K562 (cell line): ENCODE data around the gene MINK1. TPM values are rescaled to one million over a fixed set of nuclear protein-coding genes. Genes with fewer than 3 reads are reported as not detected.

Source experiments
- PHB ChIP-seq: fragments of 250-450 bp; sonication (Bioruptor Pico); IDR thresholded peaks from 2 replicates; pipeline ENCODE4 v1.5.0; 2021
- RBFOX2 ChIP-seq: fragments of 200-400 bp; formaldehyde crosslinking; IDR thresholded peaks from 2 replicates; pipeline ENCODE4 v1.6.1; 2017; ENCODE audit warnings: low read depth, mild to moderate bottlenecking, low read length, moderate library complexity
- SPI1 ChIP-seq: IDR thresholded peaks from 2 replicates; pipeline ENCODE4 v1.6.1; 2011; ENCODE audit warnings: low read depth, low read length, control low read depth, borderline replicate concordance
- TFE3 ChIP-seq: fragments of 450-650 bp; formaldehyde crosslinking; IDR thresholded peaks from 2 replicates; pipeline ENCODE4 v1.4.0; 2020; ENCODE audit warnings: mild to moderate bottlenecking, mixed read lengths
- ZBTB33 ChIP-seq: sonication (generic); formaldehyde crosslinking; IDR thresholded peaks from 2 replicates; pipeline ENCODE4 v1.8.1; 2023; ENCODE audit warnings: mild to moderate bottlenecking, missing genetic modification reagents
- polyA plus RNA-seq, 8 experiments: library from polyadenylated mRNA; depleted of rRNA in 4 of 8; stranded (reverse) in 5 of 8; unstranded in 3 of 8; fragments of >200 nt; fragmentation: Nextera tagmentation in 2 of 8; fragmentation: Illumina TruSeq in 1 of 8; extraction: Ambion mirVana in 2 of 8; extraction: Trizol in 1 of 8; gene quantifications; 2 replicates each; pipeline versions ENCODE4 v1.2.1 to v1.2.3, GENCODE V29; 2011 to 2014; ENCODE audit warnings: inconsistent platforms in 1 of 8, missing spikeins in 1 of 8
- total RNA-seq, 7 experiments: library from RNA; depleted of rRNA in 6 of 7; stranded (reverse); fragments of >200 nt in 6 of 7; fragmentation: Illumina TruSeq in 2 of 7; extraction: Trizol in 2 of 7; gene quantifications; 2 replicates each; pipeline versions ENCODE4 v1.2.1 to v1.2.3, GENCODE V29; 2011 to 2021; ENCODE audit warnings: low replicate concordance in 1 of 7
- TF ChIP-seq, protein P1 (sequence below), 2 experiments: fragments of 450-650 bp in 1 of 2; sonication (generic) in 1 of 2; formaldehyde crosslinking in 1 of 2; IDR thresholded peaks; 2 replicates each; pipeline versions ENCODE4 v1.7.1 to v1.9.0; 2016 to 2022; ENCODE audit warnings: inconsistent platforms in 1 of 2, mild to moderate bottlenecking in 1 of 2, missing genetic modification reagents in 1 of 2

MINK1 gene
- total and polyA plus RNA-seq, 9 of the 15 experiments (the other 6 are each of a cell fraction or from before 2014, with no cell fraction given) = 0.11 to 54.2 (median 14.9) TPM

- TF ChIP-seq TFE3 (CRISPR knock-in tag) = no peak
- no peak for TF ChIP-seq PHB (CRISPR knock-in tag)
- no peak for TF ChIP-seq ZBTB33 (CRISPR knock-in tag)
- TF ChIP-seq, protein P1, sequence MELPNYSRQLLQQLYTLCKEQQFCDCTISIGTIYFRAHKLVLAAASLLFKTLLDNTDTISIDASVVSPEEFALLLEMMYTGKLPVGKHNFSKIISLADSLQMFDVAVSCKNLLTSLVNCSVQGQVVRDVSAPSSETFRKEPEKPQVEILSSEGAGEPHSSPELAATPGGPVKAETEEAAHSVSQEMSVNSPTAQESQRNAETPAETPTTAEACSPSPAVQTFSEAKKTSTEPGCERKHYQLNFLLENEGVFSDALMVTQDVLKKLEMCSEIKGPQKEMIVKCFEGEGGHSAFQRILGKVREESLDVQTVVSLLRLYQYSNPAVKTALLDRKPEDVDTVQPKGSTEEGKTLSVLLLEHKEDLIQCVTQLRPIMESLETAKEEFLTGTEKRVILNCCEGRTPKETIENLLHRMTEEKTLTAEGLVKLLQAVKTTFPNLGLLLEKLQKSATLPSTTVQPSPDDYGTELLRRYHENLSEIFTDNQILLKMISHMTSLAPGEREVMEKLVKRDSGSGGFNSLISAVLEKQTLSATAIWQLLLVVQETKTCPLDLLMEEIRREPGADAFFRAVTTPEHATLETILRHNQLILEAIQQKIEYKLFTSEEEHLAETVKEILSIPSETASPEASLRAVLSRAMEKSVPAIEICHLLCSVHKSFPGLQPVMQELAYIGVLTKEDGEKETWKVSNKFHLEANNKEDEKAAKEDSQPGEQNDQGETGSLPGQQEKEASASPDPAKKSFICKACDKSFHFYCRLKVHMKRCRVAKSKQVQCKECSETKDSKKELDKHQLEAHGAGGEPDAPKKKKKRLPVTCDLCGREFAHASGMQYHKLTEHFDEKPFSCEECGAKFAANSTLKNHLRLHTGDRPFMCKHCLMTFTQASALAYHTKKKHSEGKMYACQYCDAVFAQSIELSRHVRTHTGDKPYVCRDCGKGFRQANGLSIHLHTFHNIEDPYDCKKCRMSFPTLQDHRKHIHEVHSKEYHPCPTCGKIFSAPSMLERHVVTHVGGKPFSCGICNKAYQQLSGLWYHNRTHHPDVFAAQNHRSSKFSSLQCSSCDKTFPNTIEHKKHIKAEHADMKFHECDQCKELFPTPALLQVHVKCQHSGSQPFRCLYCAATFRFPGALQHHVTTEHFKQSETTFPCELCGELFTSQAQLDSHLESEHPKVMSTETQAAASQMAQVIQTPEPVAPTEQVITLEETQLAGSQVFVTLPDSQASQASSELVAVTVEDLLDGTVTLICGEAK (IDR thresholded peaks at IDR 0.05) = no peak
- TF ChIP-seq, protein P1 (CRISPR knock-in tag; IDR thresholded peaks at IDR 0.05) = no peak
- peak; percentile 75 for TF ChIP-seq RBFOX2
- no peak for TF ChIP-seq SPI1
These were observed at the start of gene MINK1 (continued) for GRCh38 chr17:4833178-4833940.
